Measurements from ENCODE around the gene HOXC5.

The HOXC5 gene

DNA sequence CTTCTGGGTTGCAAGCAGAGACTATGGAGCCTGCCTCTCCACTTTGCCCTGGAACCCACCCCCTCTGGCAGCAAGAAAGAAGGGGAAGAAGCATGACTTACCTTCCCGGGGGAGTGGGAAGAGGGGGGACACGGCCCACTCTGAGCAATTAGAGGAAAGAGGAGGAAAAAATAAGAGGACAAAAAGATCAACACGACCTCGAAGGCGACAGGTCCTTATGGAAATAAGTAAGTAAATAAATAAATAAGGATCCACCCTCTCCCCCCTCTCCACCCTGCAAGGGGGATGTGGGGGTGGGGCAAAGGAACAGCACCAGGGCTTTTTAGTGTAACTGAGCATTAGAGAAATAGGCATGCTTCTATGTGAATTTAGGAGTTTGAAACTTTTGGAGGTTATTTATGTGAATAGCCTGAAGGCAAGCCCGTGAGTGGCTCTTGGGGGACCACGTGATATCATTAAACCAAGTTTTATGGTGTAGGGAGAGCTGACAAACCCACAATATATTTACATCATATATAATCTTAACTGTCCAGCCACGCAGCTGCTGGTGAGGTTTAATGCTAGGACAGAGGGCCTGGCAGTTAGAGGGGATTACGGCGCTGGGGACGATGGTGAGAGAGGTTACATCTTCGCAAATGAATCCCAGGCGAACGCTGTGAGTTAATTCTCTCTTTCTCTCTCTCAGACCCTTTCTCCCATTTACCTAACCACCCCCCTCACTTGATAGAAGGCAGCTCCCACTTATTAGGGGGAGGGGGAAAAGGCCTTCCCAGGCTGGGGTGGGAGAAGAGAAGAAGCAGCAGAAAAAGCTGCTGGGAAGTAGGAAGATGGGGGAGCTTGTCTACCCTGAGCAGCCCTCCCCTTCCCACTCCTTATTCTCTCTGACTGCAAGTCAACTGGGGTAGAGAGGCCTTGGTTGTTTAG lies 4.8 kb downstream of the HOXC5 start:
- DNase-seq (ENCODE audit: low read depth) = no peak
- H3K4me3 ChIP-seq (replicated peaks; ENCODE audit: low read depth, low read length) = no peak overlapping the region
- TF ChIP-seq, protein P1, sequence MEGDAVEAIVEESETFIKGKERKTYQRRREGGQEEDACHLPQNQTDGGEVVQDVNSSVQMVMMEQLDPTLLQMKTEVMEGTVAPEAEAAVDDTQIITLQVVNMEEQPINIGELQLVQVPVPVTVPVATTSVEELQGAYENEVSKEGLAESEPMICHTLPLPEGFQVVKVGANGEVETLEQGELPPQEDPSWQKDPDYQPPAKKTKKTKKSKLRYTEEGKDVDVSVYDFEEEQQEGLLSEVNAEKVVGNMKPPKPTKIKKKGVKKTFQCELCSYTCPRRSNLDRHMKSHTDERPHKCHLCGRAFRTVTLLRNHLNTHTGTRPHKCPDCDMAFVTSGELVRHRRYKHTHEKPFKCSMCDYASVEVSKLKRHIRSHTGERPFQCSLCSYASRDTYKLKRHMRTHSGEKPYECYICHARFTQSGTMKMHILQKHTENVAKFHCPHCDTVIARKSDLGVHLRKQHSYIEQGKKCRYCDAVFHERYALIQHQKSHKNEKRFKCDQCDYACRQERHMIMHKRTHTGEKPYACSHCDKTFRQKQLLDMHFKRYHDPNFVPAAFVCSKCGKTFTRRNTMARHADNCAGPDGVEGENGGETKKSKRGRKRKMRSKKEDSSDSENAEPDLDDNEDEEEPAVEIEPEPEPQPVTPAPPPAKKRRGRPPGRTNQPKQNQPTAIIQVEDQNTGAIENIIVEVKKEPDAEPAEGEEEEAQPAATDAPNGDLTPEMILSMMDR (IDR thresholded peaks at IDR 0.05; ENCODE audit: low read length, missing control alignments) = no peak

- no peak for DNase-seq (ENCODE audit: low read depth)
- TF ChIP-seq, protein P1 (IDR thresholded peaks at IDR 0.05; ENCODE audit: low read length, missing control alignments) = no peak
- no peak overlapping the region for H3K4me3 ChIP-seq (replicated peaks; ENCODE audit: low read depth, low read length)
Measured at GRCh38 chr12:54038284-54038870, 5.5 kb downstream of the HOXC5 start.

- H3K4me3 ChIP-seq (replicated peaks; ENCODE audit: low read depth, low read length) = no peak overlapping the region
- TF ChIP-seq, protein P1 (IDR thresholded peaks at IDR 0.05; ENCODE audit: low read length, missing control alignments) = no peak
Measured at GRCh38 chr12:54038871-54039414, 6.1 kb downstream of the HOXC5 start.

DNA sequence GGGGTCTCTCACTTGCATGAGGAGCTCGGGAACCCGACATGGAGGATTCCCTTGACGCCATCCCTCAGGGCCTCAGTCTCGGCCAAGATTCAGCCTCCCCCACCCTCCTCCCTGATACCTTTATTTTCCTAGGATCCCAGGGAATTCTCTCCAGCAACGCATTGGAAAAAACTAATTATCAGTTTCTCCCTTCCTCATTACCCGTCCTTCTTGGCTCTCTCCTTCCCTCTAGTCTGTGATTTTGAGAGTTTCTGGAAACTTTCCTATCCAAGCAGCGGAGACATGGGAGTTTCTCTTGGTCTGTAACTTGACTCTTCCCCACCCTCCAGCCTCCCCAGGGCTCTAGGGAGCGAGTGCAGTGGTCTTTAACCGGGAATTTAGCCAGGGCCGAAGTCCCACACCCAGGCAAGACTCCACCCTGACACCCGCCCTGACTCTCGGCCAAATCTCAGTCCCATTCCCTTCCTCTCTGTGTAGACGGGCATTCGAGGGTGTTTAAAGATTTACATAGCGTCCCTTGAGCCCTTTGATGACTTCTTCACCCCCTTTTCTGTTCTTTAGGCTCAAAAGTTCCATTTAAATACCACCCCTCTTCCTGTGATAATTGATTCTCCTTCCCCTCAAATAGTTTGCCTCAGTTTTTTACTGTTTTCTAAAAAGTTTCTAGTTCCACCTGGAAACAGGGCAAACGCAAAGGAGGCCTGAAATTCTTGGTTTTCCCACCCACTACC lies 6.7 kb downstream of the HOXC5 start:
- DNase-seq (ENCODE audit: low read depth) = no peak
- TF ChIP-seq, protein P1 (IDR thresholded peaks at IDR 0.05; ENCODE audit: low read length, missing control alignments) = no peak
- no peak overlapping the region for H3K4me3 ChIP-seq (replicated peaks; ENCODE audit: low read depth, low read length)

More at GRCh38 chr12:54038871-54039414, 6.1 kb downstream of the HOXC5 start:
- no peak for DNase-seq (ENCODE audit: low read depth)

GRCh38 chr12:54040148-54040494 lies 7.3 kb downstream of the HOXC5 start:
- no peak overlapping the region for H3K4me3 ChIP-seq (replicated peaks; ENCODE audit: low read depth, low read length)
- TF ChIP-seq, protein P1 (IDR thresholded peaks at IDR 0.05; ENCODE audit: low read length, missing control alignments) = no peak
- DNase-seq (ENCODE audit: low read depth) = no peak

DNA sequence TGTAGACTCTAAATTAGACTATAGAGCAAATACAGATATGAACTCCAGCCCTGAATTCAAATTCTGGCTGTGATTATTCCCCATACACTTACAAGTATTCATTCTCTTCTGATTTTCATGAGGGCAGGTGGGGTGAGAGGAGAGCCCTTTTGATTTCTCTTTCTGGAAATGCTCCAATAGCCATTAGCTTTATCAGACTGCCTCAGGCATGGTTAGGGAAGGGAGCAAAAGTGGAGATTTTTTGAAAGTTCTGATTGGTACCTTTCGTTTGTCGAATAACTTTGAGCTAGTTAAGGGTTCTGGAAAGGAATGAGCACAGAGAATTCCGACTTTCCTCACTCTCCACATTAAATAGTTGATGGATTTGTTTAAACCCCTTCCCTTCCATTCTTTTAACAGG lies 7.8 kb downstream of the HOXC5 start:
- no peak overlapping the region for H3K4me3 ChIP-seq (replicated peaks; ENCODE audit: low read depth, low read length)
- TF ChIP-seq, protein P1 (IDR thresholded peaks at IDR 0.05; ENCODE audit: low read length, missing control alignments) = no peak
- DNase-seq (ENCODE audit: low read depth) = no peak

All from fibroblast of pulmonary artery (primary cell).